Lower leg skin (tissue), 3 donors: ENCODE results near the gene MAP2.

ENCODE experiments used
- POLR2A ChIP-seq, 2 donors: fragments of 450-650 bp; IDR thresholded peaks; one replicate each; pipeline ENCODE4 v1.6.1; 2016 to 2017; ENCODE audit warnings: antibody characterized with exemption in 2 of 2, mild to moderate bottlenecking in 1 of 2, moderate library complexity in 1 of 2
- TF ChIP-seq, protein P1 (sequence below), 3 donors: fragments of 450-650 bp; IDR thresholded peaks; one replicate each; pipeline ENCODE4 v1.5.1; 2016; ENCODE audit warnings: antibody characterized with exemption in 3 of 3, mild to moderate bottlenecking in 3 of 3, moderate library complexity in 2 of 3

DNA sequence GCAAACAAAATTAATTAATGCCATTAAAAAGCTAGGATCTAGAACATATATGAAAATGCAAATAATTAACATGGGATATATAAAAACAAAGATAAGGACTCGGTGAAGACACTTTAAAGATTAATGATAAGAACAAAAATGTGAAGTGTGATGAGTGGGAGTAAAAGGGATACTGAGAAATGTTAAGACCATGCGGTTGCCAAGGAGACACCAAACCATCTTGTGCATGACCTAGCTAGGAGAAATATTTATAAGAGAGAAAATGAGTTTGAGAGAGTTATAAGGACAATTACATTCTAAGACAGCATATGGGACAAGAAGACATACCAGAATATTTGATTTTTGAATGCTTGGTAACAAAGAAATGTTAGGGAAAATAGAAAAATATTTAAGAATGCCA, 25.4 kb upstream of the MAP2 start:
- no peak for TF ChIP-seq POLR2A (IDR thresholded peaks at IDR 0.05)
- TF ChIP-seq, protein P1, sequence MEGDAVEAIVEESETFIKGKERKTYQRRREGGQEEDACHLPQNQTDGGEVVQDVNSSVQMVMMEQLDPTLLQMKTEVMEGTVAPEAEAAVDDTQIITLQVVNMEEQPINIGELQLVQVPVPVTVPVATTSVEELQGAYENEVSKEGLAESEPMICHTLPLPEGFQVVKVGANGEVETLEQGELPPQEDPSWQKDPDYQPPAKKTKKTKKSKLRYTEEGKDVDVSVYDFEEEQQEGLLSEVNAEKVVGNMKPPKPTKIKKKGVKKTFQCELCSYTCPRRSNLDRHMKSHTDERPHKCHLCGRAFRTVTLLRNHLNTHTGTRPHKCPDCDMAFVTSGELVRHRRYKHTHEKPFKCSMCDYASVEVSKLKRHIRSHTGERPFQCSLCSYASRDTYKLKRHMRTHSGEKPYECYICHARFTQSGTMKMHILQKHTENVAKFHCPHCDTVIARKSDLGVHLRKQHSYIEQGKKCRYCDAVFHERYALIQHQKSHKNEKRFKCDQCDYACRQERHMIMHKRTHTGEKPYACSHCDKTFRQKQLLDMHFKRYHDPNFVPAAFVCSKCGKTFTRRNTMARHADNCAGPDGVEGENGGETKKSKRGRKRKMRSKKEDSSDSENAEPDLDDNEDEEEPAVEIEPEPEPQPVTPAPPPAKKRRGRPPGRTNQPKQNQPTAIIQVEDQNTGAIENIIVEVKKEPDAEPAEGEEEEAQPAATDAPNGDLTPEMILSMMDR (IDR thresholded peaks at IDR 0.05) = no peak
